DND-41 (cell line): ENCODE measurements around the gene NFIB.

ENCODE experiments used
- EZH2 ChIP-seq: IDR thresholded peaks from 3 replicates; pipeline ENCODE4 v1.6.1; 2012; ENCODE audit warnings: borderline replicate concordance, low read depth, mild to moderate bottlenecking, moderate library complexity, low read length, inconsistent platforms; ENCODE audit not compliant: severe bottlenecking
- TF ChIP-seq, protein P1 (sequence below): IDR thresholded peaks from 2 replicates; pipeline ENCODE4 v1.5.1; 2012; ENCODE audit warnings: borderline replicate concordance, low read length, moderate library complexity, mild to moderate bottlenecking; ENCODE audit not compliant: poor library complexity, severe bottlenecking; ENCODE audit errors: extremely low read depth

GRCh38 chr9:14336244-14336643 is 22.3 kb upstream of the NFIB start:
- TF ChIP-seq, protein P1, sequence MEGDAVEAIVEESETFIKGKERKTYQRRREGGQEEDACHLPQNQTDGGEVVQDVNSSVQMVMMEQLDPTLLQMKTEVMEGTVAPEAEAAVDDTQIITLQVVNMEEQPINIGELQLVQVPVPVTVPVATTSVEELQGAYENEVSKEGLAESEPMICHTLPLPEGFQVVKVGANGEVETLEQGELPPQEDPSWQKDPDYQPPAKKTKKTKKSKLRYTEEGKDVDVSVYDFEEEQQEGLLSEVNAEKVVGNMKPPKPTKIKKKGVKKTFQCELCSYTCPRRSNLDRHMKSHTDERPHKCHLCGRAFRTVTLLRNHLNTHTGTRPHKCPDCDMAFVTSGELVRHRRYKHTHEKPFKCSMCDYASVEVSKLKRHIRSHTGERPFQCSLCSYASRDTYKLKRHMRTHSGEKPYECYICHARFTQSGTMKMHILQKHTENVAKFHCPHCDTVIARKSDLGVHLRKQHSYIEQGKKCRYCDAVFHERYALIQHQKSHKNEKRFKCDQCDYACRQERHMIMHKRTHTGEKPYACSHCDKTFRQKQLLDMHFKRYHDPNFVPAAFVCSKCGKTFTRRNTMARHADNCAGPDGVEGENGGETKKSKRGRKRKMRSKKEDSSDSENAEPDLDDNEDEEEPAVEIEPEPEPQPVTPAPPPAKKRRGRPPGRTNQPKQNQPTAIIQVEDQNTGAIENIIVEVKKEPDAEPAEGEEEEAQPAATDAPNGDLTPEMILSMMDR, result no peak
- no peak for TF ChIP-seq EZH2
